BE2C (cell line): ENCODE data around the gene MFSD6L.
"Not testable (repeated sequence)": the region's sequence is repeated elsewhere in the genome, so short reads cannot be mapped to it uniquely, and the experiment has no call there.

Experiments
- DNase-seq: peaks from one replicate; pipeline ENCODE4 v3.0.0-alpha.2; 2020
- H3K27me3 ChIP-seq: fragments of 250-450 bp; sonication (Bioruptor Pico); 2 replicates; pipeline ENCODE4 v1.5.1; 2020; ENCODE audit warnings: mild to moderate bottlenecking
- H3K36me3 ChIP-seq: fragments of 250-450 bp; sonication (Bioruptor Pico); 2 replicates; pipeline ENCODE4 v1.5.1; 2020; ENCODE audit warnings: mild to moderate bottlenecking
- H3K4me1 ChIP-seq: fragments of 250-450 bp; sonication (Bioruptor Pico); 2 replicates; pipeline ENCODE4 v1.5.1; 2020
- H3K4me3 ChIP-seq: 2 replicates; pipeline ENCODE4 v1.5.1; 2011; ENCODE audit warnings: low read depth, low read length
- H3K9me3 ChIP-seq: fragments of 250-450 bp; sonication (Bioruptor Pico); 2 replicates; pipeline ENCODE4 v1.5.1; 2020
- CTCF ChIP-seq: IDR thresholded peaks from 2 replicates; pipeline ENCODE4 v1.5.1; 2012; ENCODE audit warnings: mild to moderate bottlenecking, low read depth, low read length

MFSD6L gene

GRCh38 chr17:8806926-8807550, 7.9 kb upstream of the MFSD6L start:
- H3K9me3 ChIP-seq, result no peaks in the 10 kb centered on the region
- H3K4me1 ChIP-seq, result no peaks in the 10 kb centered on the region
- TF ChIP-seq CTCF, result no peak
- no peak for DNase-seq
- no peak overlapping the region for H3K4me3 ChIP-seq
- H3K27me3 ChIP-seq, result no peaks in the 10 kb centered on the region
- H3K36me3 ChIP-seq, result no peaks in the 10 kb centered on the region

- Histone ChIP-seq H3K9me3 (no peaks in the 10 kb centered on the region), H3K4me1 (no peaks in the 10 kb centered on the region), H3K27me3 (no peaks in the 10 kb centered on the region), H3K36me3 (no peaks in the 10 kb centered on the region), H3K4me3 (no peak overlapping the region)
- no peak for TF ChIP-seq CTCF
- no peak for DNase-seq
Measured at GRCh38 chr17:8806253-8806925, 7.2 kb upstream of the MFSD6L start.

- not testable (repeated sequence) for H3K9me3 ChIP-seq, DNase-seq, H3K36me3 ChIP-seq, H3K4me3 ChIP-seq, H3K27me3 ChIP-seq, H3K4me1 ChIP-seq
Measured at GRCh38 chr17:8805396-8805795, 6.2 kb upstream of the MFSD6L start.

GRCh38 chr17:8803531-8804420, 4.6 kb upstream of the MFSD6L start:
- Histone ChIP-seq H3K27me3 (no peaks in the 10 kb centered on the region), H3K9me3 (no peaks in the 10 kb centered on the region), H3K36me3 (no peaks in the 10 kb centered on the region), H3K4me3 (no peak overlapping the region), H3K4me1 (no peaks in the 10 kb centered on the region)
- no peak for DNase-seq
- no peak for TF ChIP-seq CTCF

- Histone ChIP-seq H3K4me3 (no peak overlapping the region), H3K36me3 (no peaks in the 10 kb centered on the region), H3K4me1 (no peaks in the 10 kb centered on the region), H3K9me3 (no peaks in the 10 kb centered on the region), H3K27me3 (no peaks in the 10 kb centered on the region)
- DNase-seq, result no peak
- no peak for TF ChIP-seq CTCF
Measured at GRCh38 chr17:8801135-8801840, 2.1 kb upstream of the MFSD6L start.

GRCh38 chr17:8800656-8801055, 1.5 kb upstream of the MFSD6L start:
- no peaks in the 10 kb centered on the region for H3K36me3 ChIP-seq
- no peak for TF ChIP-seq CTCF
- DNase-seq, result no peak
- H3K27me3 ChIP-seq, result no peaks in the 10 kb centered on the region
- H3K9me3 ChIP-seq, result no peaks in the 10 kb centered on the region
- H3K4me1 ChIP-seq, result no peaks in the 10 kb centered on the region
- H3K4me3 ChIP-seq, result no peak overlapping the region
